ENCODE data around the gene FABP6. TPM values are rescaled to one million over a fixed set of nuclear protein-coding genes. Genes with fewer than 3 reads are reported as not detected.
A peak's percentile ranks its signal among the peaks of the same experiment; 100 is the strongest.

FABP6 gene
- total RNA-seq, 1 donor from 2014 or later, result 0.85 TPM

DNA sequence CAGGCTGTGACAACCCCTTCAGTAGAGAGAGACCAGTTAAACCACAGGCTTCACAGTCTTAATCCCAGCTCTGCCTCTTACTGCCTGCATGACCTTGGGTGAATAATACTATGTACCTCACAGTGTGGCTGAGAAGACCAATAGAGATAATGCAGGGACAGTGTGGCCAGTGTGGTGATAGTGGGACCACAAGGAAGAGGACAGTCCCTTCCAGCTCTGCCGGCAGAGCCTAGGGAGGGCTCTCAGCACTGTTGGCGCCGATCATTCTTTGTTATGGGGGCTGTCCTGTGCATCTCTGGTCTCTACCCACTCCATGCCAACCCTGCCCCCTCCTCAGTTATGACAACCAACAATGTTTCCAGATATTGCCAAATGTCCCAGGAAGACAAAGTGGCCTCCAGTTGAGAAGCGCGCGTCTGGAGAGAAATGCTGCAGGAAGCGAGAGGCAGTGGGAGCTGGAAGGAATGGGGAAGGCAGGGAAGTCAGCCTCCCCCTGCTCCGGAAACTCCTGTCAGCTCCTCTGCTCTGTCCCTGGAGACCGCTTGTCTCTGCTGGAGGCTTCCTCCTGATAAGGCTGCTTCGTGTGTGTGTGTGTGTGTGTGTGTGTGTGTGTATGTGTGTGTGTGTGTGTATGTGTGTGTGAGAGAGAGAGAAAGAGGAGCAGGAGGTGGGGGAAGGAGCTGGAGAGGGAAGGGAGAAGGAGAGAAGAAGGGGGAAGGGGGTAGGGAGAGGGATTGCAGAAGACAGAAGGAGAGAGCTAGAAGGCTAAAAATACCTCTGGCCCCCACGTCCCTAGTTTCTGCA is 31.8 kb upstream of the FABP6 start:
- TF ChIP-seq, protein P1, sequence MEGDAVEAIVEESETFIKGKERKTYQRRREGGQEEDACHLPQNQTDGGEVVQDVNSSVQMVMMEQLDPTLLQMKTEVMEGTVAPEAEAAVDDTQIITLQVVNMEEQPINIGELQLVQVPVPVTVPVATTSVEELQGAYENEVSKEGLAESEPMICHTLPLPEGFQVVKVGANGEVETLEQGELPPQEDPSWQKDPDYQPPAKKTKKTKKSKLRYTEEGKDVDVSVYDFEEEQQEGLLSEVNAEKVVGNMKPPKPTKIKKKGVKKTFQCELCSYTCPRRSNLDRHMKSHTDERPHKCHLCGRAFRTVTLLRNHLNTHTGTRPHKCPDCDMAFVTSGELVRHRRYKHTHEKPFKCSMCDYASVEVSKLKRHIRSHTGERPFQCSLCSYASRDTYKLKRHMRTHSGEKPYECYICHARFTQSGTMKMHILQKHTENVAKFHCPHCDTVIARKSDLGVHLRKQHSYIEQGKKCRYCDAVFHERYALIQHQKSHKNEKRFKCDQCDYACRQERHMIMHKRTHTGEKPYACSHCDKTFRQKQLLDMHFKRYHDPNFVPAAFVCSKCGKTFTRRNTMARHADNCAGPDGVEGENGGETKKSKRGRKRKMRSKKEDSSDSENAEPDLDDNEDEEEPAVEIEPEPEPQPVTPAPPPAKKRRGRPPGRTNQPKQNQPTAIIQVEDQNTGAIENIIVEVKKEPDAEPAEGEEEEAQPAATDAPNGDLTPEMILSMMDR (conservative IDR thresholded peaks at IDR 0.05), result no peak
- H3K36me3 Mint-ChIP-seq, result no peaks in the 10 kb centered on the region
- no peaks in the 10 kb centered on the region for H3K9me3 Mint-ChIP-seq
- DNase-seq (ENCODE audit: extremely low spot score, unreplicated experiment), result no peak
- peaks cover 4% of the 10 kb centered on the region for H3K27me3 Mint-ChIP-seq
- H3K27ac Mint-ChIP-seq, result no peak overlapping the region
- H3K4me1 Mint-ChIP-seq (ENCODE audit: unreplicated experiment), result peaks cover 10% of the 10 kb centered on the region
- H3K4me3 Mint-ChIP-seq, result peak overlapping the region; percentile 47

DNA sequence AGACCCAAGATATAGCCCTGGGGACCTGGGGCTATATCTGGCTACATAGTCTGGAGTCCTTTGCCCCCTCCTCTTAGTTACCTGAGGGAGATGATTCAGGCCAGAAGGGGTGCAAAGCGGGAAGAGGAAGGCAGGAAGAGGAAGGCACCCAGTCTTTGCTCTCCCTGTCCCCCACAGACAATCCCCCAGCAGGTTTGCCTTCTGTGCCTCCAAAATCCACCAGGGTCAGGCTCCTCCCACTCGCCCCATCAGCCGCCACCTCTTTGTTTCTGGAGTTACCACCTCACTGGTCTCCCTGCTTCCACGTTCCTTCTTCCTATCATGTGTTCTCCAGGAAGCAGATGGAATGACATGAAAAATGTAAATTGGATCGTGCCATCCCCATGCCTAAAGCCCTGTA is 31.2 kb upstream of the FABP6 start:
- Mint-ChIP-seq H3K4me1 (ENCODE audit: unreplicated experiment) (peaks cover 10% of the 10 kb centered on the region), H3K9me3 (no peaks in the 10 kb centered on the region), H3K36me3 (no peaks in the 10 kb centered on the region), H3K4me3 (peak overlapping the region; percentile 54), H3K27me3 (peaks cover 4% of the 10 kb centered on the region), H3K27ac (peak overlapping the region; percentile 12)
- no peak for DNase-seq (ENCODE audit: extremely low spot score, unreplicated experiment)
- TF ChIP-seq, protein P1 (conservative IDR thresholded peaks at IDR 0.05), result no peak

- Mint-ChIP-seq H3K4me3 (peak overlapping the region; percentile 54), H3K27me3 (peaks cover 4% of the 10 kb centered on the region), H3K4me1 (ENCODE audit: unreplicated experiment) (peaks cover 10% of the 10 kb centered on the region), H3K27ac (peak overlapping the region; percentile 12), H3K9me3 (no peaks in the 10 kb centered on the region), H3K36me3 (no peaks in the 10 kb centered on the region)
- no peak for DNase-seq (ENCODE audit: extremely low spot score, unreplicated experiment)
- TF ChIP-seq, protein P1 (conservative IDR thresholded peaks at IDR 0.05), result no peak
Observed at GRCh38 chr5:160198841-160199409, 30.4 kb upstream of the FABP6 start.

DNA sequence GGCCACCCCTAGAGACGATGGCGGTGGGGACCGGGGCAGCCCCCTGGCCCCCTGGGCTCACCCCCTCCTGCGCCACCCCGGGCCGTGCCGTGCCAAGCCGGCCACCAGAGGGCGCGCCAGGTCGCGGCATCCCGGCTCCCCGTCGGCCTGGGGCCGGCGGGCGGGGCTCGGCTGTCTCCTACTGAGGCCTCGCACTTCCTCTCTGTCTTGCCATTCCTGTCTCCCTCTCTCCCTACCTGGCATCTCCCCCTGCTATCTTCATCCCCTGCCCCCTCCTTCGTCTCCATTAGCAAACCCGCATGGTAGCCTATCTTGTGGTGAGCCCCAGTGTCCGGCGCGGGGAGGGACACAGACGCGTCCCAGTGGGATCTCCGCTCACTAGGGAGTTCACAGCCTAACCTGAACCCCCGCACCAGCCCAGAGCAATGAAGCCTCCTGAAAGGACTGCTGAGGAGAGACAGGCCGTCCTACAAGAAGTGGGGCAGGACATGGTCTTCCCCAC is 29.8 kb upstream of the FABP6 start:
- DNase-seq (ENCODE audit: extremely low spot score, unreplicated experiment), result peak; percentile 84
- no peaks in the 10 kb centered on the region for H3K36me3 Mint-ChIP-seq
- peak overlapping the region; percentile 80 for H3K27ac Mint-ChIP-seq
- peak overlapping the region; percentile 90 for H3K4me3 Mint-ChIP-seq
- H3K27me3 Mint-ChIP-seq, result peaks cover 4% of the 10 kb centered on the region
- TF ChIP-seq, protein P1 (conservative IDR thresholded peaks at IDR 0.05), result peak; percentile 99
- H3K9me3 Mint-ChIP-seq, result no peaks in the 10 kb centered on the region
- H3K4me1 Mint-ChIP-seq (ENCODE audit: unreplicated experiment), result peaks cover 10% of the 10 kb centered on the region

DNA sequence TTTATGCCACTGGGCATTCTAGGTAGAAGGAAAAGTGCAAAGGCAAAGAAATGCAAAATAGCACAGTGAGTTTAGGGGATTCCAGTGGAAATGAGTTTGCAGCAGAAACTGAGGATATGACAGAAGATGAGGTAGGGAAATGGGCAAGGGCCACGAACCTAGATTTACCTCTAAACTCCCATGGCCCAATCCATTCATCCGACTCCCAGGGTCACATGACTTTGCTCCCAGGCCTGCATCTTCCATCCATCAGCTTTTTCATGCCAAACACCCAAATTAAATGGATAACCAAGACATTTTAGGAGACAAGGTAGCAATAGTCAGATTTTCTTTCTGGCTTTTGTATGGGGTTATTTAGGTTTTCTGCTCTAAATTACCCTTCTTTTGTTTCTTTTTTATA is 22.2 kb upstream of the FABP6 start:
- DNase-seq (ENCODE audit: extremely low spot score, unreplicated experiment), result no peak
- Mint-ChIP-seq H3K36me3 (no peaks in the 10 kb centered on the region), H3K9me3 (no peaks in the 10 kb centered on the region), H3K27me3 (no peaks in the 10 kb centered on the region), H3K27ac (no peak overlapping the region), H3K4me1 (ENCODE audit: unreplicated experiment) (peaks cover 14% of the 10 kb centered on the region), H3K4me3 (no peak overlapping the region)
- TF ChIP-seq, protein P1 (conservative IDR thresholded peaks at IDR 0.05), result no peak

Measured in type B pancreatic cell (in vitro differentiated cells).